ENCODE results near the gene GTF2F1. TPM values are rescaled to one million over a fixed set of nuclear protein-coding genes. Genes with fewer than 3 reads are reported as not detected.

GTF2F1 gene, protein sequence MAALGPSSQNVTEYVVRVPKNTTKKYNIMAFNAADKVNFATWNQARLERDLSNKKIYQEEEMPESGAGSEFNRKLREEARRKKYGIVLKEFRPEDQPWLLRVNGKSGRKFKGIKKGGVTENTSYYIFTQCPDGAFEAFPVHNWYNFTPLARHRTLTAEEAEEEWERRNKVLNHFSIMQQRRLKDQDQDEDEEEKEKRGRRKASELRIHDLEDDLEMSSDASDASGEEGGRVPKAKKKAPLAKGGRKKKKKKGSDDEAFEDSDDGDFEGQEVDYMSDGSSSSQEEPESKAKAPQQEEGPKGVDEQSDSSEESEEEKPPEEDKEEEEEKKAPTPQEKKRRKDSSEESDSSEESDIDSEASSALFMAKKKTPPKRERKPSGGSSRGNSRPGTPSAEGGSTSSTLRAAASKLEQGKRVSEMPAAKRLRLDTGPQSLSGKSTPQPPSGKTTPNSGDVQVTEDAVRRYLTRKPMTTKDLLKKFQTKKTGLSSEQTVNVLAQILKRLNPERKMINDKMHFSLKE
- 47.1 and 48.1 TPM in 2 replicates for total RNA-seq

DNA sequence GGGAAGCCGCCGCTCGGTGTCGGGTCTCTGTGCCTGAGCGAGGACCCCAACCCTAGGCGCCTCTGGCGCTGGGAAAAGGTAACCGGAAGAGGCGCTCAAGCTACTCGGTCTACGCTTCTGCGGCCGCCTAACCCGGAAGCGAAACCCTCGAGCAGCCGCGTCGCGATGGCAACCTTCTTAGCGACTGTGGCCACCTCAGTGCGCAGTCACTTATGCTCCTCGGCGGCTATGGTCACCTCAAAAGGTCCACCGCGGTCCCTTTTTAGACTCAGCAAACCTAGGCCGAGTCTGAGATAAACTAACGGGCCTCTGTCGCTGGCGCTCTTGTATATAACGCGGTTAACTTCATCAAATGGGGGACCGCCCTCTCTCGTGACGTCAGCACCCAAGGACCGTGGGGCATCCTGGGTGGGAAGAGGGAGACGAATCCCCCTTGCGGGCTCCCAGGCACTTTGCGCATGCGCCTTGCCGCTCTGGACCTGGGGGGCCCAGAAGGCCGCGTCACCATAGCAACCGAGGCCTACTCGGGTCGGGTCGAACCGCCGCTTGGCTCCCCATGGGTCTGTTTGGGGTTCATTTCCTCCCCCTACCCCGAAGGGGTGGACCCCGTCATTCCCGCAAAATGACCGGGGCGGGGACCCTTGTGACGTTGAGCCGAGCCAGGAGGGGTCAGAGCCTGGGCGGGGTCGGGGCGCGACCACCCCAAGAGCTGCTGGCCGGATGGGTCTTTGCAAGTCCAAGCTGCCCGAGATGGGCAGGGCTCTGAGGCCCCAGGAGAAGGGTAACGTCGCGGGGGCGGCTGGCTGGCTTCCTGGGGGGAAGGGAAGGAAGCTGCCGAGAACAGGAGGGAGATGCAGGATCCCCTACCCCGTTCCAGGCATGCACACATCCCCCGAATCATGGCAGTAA, at the start of gene GTF2F1:
Gene GTF2F1, minus strand, starts transcription at position 91 of the 909 bp plus-strand sequence. CDS start 169 bp downstream, outside the sequence.
- DNase-seq (ENCODE audit: insufficient read length, low spot score, missing footprints), result peak; percentile 99
- peaks cover 27% of the 10 kb centered on the region for H3K36me3 ChIP-seq (ENCODE audit: insufficient read depth, low read length)
- H3K4me1 ChIP-seq (ENCODE audit: insufficient read depth, low read length), result peaks cover 10% of the 10 kb centered on the region
- H3K4me3 ChIP-seq (ENCODE audit: insufficient read depth, low read length), result peak within 1 kb of the TSS; percentile 94
- peak within 1 kb of the TSS; percentile 100 for H2AFZ ChIP-seq (ENCODE audit: low read length)
- TF ChIP-seq, protein P1, sequence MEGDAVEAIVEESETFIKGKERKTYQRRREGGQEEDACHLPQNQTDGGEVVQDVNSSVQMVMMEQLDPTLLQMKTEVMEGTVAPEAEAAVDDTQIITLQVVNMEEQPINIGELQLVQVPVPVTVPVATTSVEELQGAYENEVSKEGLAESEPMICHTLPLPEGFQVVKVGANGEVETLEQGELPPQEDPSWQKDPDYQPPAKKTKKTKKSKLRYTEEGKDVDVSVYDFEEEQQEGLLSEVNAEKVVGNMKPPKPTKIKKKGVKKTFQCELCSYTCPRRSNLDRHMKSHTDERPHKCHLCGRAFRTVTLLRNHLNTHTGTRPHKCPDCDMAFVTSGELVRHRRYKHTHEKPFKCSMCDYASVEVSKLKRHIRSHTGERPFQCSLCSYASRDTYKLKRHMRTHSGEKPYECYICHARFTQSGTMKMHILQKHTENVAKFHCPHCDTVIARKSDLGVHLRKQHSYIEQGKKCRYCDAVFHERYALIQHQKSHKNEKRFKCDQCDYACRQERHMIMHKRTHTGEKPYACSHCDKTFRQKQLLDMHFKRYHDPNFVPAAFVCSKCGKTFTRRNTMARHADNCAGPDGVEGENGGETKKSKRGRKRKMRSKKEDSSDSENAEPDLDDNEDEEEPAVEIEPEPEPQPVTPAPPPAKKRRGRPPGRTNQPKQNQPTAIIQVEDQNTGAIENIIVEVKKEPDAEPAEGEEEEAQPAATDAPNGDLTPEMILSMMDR (IDR thresholded peaks at IDR 0.05; ENCODE audit: extremely low read depth, low read depth, low read length), result no peak
- H3K4me2 ChIP-seq (ENCODE audit: insufficient read depth, low read length), result peak within 1 kb of the TSS; percentile 98
- peak within 1 kb of the TSS; percentile 98 for H3K27ac ChIP-seq (ENCODE audit: low read depth, low read length)
- peaks cover under 1% of the 10 kb centered on the region for H4K20me1 ChIP-seq (ENCODE audit: insufficient read depth, low read length)
- H3K9me3 ChIP-seq (ENCODE audit: low read depth, low read length), result no peaks in the 10 kb centered on the region
- H3K79me2 ChIP-seq (ENCODE audit: insufficient read depth, low read length), result peaks cover 23% of the 10 kb centered on the region
- H3K27me3 ChIP-seq (ENCODE audit: insufficient read depth, low read length), result no peaks in the 10 kb centered on the region

DNA sequence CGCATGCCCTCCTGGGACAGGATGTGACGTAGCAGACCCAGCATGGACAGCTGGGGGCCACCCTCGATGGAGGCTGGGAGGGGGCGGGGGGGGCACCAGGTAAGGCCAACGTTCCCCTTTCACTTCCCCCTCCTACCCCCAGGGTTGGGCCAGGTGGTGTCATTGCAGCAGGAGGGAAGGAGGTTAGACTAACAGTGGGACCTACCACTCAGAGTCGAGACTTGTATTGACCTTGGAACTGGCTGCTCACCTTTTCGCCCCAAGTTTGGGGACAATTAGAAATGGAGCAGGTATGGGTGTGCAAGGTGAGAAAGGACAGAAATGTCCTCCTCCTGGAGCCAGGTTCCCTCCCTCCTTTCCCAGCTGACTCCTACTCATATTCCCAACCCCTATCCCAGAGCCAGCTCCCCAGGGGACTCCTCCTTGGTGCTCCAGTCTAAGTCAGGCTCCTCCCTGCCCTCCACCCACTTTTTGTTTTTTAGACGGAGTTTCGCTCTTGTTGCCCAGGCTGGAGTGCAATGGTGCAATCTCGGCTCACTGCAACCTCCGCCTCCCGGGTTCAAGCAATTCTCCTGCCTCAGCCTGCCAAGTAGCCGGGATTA, 49.2 kb upstream of the GTF2F1 start:
- Histone ChIP-seq H4K20me1 (ENCODE audit: insufficient read depth, low read length) (no peaks in the 10 kb centered on the region), H3K4me1 (ENCODE audit: insufficient read depth, low read length) (no peaks in the 10 kb centered on the region), H3K27me3 (ENCODE audit: insufficient read depth, low read length) (no peaks in the 10 kb centered on the region), H3K27ac (ENCODE audit: low read depth, low read length) (no peak overlapping the region), H3K36me3 (ENCODE audit: insufficient read depth, low read length) (no peaks in the 10 kb centered on the region), H3K79me2 (ENCODE audit: insufficient read depth, low read length) (no peaks in the 10 kb centered on the region), H3K4me2 (ENCODE audit: insufficient read depth, low read length) (no peak overlapping the region), H2AFZ (ENCODE audit: low read length) (no peak overlapping the region), H3K9me3 (ENCODE audit: low read depth, low read length) (no peaks in the 10 kb centered on the region), H3K4me3 (ENCODE audit: insufficient read depth, low read length) (no peak overlapping the region)
- TF ChIP-seq, protein P1 (IDR thresholded peaks at IDR 0.05; ENCODE audit: extremely low read depth, low read depth, low read length), result no peak
- peak; percentile 71 for DNase-seq (ENCODE audit: insufficient read length, low spot score, missing footprints)

DNA sequence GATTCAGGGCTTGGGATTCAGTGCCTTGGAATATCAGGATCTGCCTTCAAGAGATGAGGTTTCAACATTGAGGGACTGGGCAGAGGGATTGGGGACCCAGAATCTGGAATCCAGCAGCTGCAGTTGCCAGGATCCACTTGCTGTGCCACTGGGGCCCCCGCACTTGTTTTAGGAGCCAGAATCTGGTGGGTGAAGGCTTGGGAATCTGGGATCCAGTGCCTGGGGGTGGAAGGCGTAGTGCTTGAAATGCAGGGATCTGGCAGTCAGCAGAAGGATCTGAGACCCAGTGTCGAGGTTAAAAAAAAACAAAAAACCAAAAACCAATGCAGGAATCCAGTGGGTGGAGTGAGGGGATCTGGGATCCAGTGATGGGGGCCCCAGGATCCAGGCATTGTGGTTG, 47.9 kb upstream of the GTF2F1 start:
- Histone ChIP-seq H2AFZ (ENCODE audit: low read length) (no peak overlapping the region), H3K4me3 (ENCODE audit: insufficient read depth, low read length) (no peak overlapping the region), H3K79me2 (ENCODE audit: insufficient read depth, low read length) (no peaks in the 10 kb centered on the region), H3K27me3 (ENCODE audit: insufficient read depth, low read length) (no peaks in the 10 kb centered on the region), H3K9me3 (ENCODE audit: low read depth, low read length) (no peaks in the 10 kb centered on the region), H3K36me3 (ENCODE audit: insufficient read depth, low read length) (no peaks in the 10 kb centered on the region), H3K27ac (ENCODE audit: low read depth, low read length) (no peak overlapping the region), H4K20me1 (ENCODE audit: insufficient read depth, low read length) (no peaks in the 10 kb centered on the region), H3K4me2 (ENCODE audit: insufficient read depth, low read length) (no peak overlapping the region), H3K4me1 (ENCODE audit: insufficient read depth, low read length) (no peaks in the 10 kb centered on the region)
- DNase-seq (ENCODE audit: insufficient read length, low spot score, missing footprints), result peak; percentile 18
- TF ChIP-seq, protein P1 (IDR thresholded peaks at IDR 0.05; ENCODE audit: extremely low read depth, low read depth, low read length), result no peak

All from osteoblast (primary cell).